Activated CD4-positive, alpha-beta T cell treated with anti-CD3 and anti-CD28 coated beads, Interleukin-2, amount 50 U/mL, for 24 hours (primary cell): Measurements from ENCODE around the gene TBC1D12.

ENCODE experiments used
- DNase-seq, 2 donors: peaks; one replicate each; pipeline ENCODE4 v3.0.0-alpha.2; 2020; ENCODE audit warnings: low read depth in 1 of 2, low spot score in 1 of 2

The TBC1D12 gene

GRCh38 chr10:94405406-94405805 lies 3.1 kb downstream of the TBC1D12 start:
- no peak for DNase-seq

GRCh38 chr10:94407668-94408067 lies 5.3 kb downstream of the TBC1D12 start:
- no peak for DNase-seq

- DNase-seq = no peak
These were observed 6.8 kb downstream of the TBC1D12 start for GRCh38 chr10:94409021-94409657.

GRCh38 chr10:94411304-94411703 lies 9.0 kb downstream of the TBC1D12 start:
- no peak for DNase-seq

GRCh38 chr10:94412449-94412848 lies 10.1 kb downstream of the TBC1D12 start:
- DNase-seq = no peak

GRCh38 chr10:94413361-94413760 lies 11.0 kb downstream of the TBC1D12 start:
- no peak for DNase-seq

- DNase-seq = no peak
These were observed 14.6 kb downstream of the TBC1D12 start for GRCh38 chr10:94416896-94417295.

GRCh38 chr10:94417321-94417720 lies 15.0 kb downstream of the TBC1D12 start:
- DNase-seq = no peak

GRCh38 chr10:94420516-94420915 lies 18.2 kb downstream of the TBC1D12 start:
- no peak for DNase-seq

- no peak for DNase-seq
These were observed 18.7 kb downstream of the TBC1D12 start for GRCh38 chr10:94420998-94421528.

- no peak for DNase-seq
These were observed 21.3 kb downstream of the TBC1D12 start for GRCh38 chr10:94423627-94424026.

GRCh38 chr10:94424714-94425337 lies 22.5 kb downstream of the TBC1D12 start:
- no peak for DNase-seq

GRCh38 chr10:94425942-94426341 lies 23.6 kb downstream of the TBC1D12 start:
- no peak for DNase-seq

- no peak for DNase-seq
These were observed 24.8 kb downstream of the TBC1D12 start for GRCh38 chr10:94427166-94427565.

GRCh38 chr10:94428766-94429707 lies 26.7 kb downstream of the TBC1D12 start:
- no peak for DNase-seq

GRCh38 chr10:94430701-94431100 lies 28.4 kb downstream of the TBC1D12 start:
- no peak for DNase-seq

GRCh38 chr10:94432443-94432842 lies 30.1 kb downstream of the TBC1D12 start:
- DNase-seq = no peak

GRCh38 chr10:94439275-94439861 lies 37.0 kb downstream of the TBC1D12 start:
- DNase-seq = no peak

- no peak for DNase-seq
These were observed 37.8 kb downstream of the TBC1D12 start for GRCh38 chr10:94440096-94440495.

- no peak for DNase-seq
These were observed 40.7 kb downstream of the TBC1D12 start for GRCh38 chr10:94443047-94443446.

GRCh38 chr10:94443549-94443948 lies 41.2 kb downstream of the TBC1D12 start:
- DNase-seq = no peak
